Tibial artery (tissue), 4 donors: ENCODE data around the gene BICDL1.

Experiments
- DNase-seq, 2 donors: peaks; one replicate each; pipeline ENCODE4 v3.0.0-alpha.2; 2019
- H3K27ac ChIP-seq, 2 donors: fragments of 200-600 bp; sonication (generic) in 1 of 2; 1 replicate in 1 of 2; 2 replicates in 1 of 2; pipeline ENCODE4 v1.5.1; 2018 to 2019; ENCODE audit warnings: mild to moderate bottlenecking in 1 of 2
- H3K27me3 ChIP-seq, 2 donors: fragments of 200-600 bp; sonication (generic) in 1 of 2; one replicate each; pipeline versions ENCODE4 v1.5.1 to v1.6.0; 2016 to 2019
- H3K36me3 ChIP-seq, 3 donors: fragments of 200-600 bp; sonication (generic) in 2 of 3; one replicate each; pipeline ENCODE4 v1.5.1; 2016 to 2019; ENCODE audit warnings: mild to moderate bottlenecking in 2 of 3
- H3K4me1 ChIP-seq, 4 donors: fragments of 200-600 bp; sonication (generic) in 2 of 4; 1 replicate in 3 of 4; 2 replicates in 1 of 4; pipeline ENCODE4 v1.5.1; 2016 to 2019
- H3K4me3 ChIP-seq, 2 donors: fragments of 200-600 bp; sonication (generic) in 1 of 2; 1 replicate in 1 of 2; 2 replicates in 1 of 2; pipeline ENCODE4 v1.5.1; 2018 to 2019; ENCODE audit warnings: mild to moderate bottlenecking in 2 of 2
- H3K9me3 ChIP-seq, 3 donors: fragments of 200-600 bp; sonication (generic) in 1 of 3; one replicate each; pipeline ENCODE4 v1.5.1; 2016 to 2019
- intact Hi-C: fragments of 100-400 bp; cut with DNase I; formaldehyde crosslinking; loops from one replicate; pipeline ENCODE4 v1.15.0; 2023; ENCODE audit warnings: low total_unique reads
- TF ChIP-seq, protein P1 (sequence below), 2 experiments: fragments of 200-600 bp in 1 of 2; fragments of 450-650 bp in 1 of 2; IDR thresholded peaks; one replicate each; pipeline ENCODE4 v1.5.1; 2017 to 2019; ENCODE audit warnings: antibody characterized with exemption in 2 of 2, mild to moderate bottlenecking in 1 of 2, moderate library complexity in 1 of 2

BICDL1 gene

GRCh38 chr12:120131116-120131515 is 142.1 kb downstream of the BICDL1 start:
- no peaks in the 10 kb centered on the region for H3K27me3 ChIP-seq
- TF ChIP-seq, protein P1, sequence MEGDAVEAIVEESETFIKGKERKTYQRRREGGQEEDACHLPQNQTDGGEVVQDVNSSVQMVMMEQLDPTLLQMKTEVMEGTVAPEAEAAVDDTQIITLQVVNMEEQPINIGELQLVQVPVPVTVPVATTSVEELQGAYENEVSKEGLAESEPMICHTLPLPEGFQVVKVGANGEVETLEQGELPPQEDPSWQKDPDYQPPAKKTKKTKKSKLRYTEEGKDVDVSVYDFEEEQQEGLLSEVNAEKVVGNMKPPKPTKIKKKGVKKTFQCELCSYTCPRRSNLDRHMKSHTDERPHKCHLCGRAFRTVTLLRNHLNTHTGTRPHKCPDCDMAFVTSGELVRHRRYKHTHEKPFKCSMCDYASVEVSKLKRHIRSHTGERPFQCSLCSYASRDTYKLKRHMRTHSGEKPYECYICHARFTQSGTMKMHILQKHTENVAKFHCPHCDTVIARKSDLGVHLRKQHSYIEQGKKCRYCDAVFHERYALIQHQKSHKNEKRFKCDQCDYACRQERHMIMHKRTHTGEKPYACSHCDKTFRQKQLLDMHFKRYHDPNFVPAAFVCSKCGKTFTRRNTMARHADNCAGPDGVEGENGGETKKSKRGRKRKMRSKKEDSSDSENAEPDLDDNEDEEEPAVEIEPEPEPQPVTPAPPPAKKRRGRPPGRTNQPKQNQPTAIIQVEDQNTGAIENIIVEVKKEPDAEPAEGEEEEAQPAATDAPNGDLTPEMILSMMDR (IDR thresholded peaks at IDR 0.05): no peak
- intact Hi-C loops: no loop called here
- peaks cover 87 to 100% (median 96%) of the 10 kb centered on the region in 3 donors for H3K36me3 ChIP-seq
- DNase-seq: no peak
- no peaks in the 10 kb centered on the region for H3K4me1 ChIP-seq
- H3K4me3 ChIP-seq: no peak overlapping the region
- H3K9me3 ChIP-seq: no peaks in the 10 kb centered on the region
- no peak overlapping the region for H3K27ac ChIP-seq

- intact Hi-C loops: no loop called here
- H3K4me1 ChIP-seq: no peaks in the 10 kb centered on the region
- no peak overlapping the region for H3K4me3 ChIP-seq
- H3K27me3 ChIP-seq: no peaks in the 10 kb centered on the region
- no peak for DNase-seq
- TF ChIP-seq, protein P1 (IDR thresholded peaks at IDR 0.05): no peak
- no peaks in the 10 kb centered on the region for H3K9me3 ChIP-seq
- peaks cover 97 to 100% (median 100%) of the 10 kb centered on the region in 3 donors for H3K36me3 ChIP-seq
- H3K27ac ChIP-seq: no peak overlapping the region
Observed at GRCh38 chr12:120132054-120132836, 143.2 kb downstream of the BICDL1 start.

GRCh38 chr12:120132863-120133385 is 143.9 kb downstream of the BICDL1 start:
- Histone ChIP-seq H3K27me3 (no peaks in the 10 kb centered on the region), H3K36me3 (peaks cover 97 to 100% (median 100%) of the 10 kb centered on the region in 3 donors), H3K4me3 (no peak overlapping the region), H3K27ac (no peak overlapping the region), H3K9me3 (no peaks in the 10 kb centered on the region), H3K4me1 (no peaks in the 10 kb centered on the region)
- intact Hi-C loops: no loop called here
- DNase-seq: no peak
- TF ChIP-seq, protein P1 (IDR thresholded peaks at IDR 0.05): no peak

GRCh38 chr12:120134307-120134980 is 145.4 kb downstream of the BICDL1 start:
- peaks cover 97 to 100% (median 100%) of the 10 kb centered on the region in 3 donors for H3K36me3 ChIP-seq
- H3K27me3 ChIP-seq: no peaks in the 10 kb centered on the region
- H3K27ac ChIP-seq: no peak overlapping the region
- H3K9me3 ChIP-seq: no peaks in the 10 kb centered on the region
- intact Hi-C loops: no loop called here
- H3K4me1 ChIP-seq: no peaks in the 10 kb centered on the region
- H3K4me3 ChIP-seq: no peak overlapping the region
- DNase-seq: no peak
- TF ChIP-seq, protein P1 (IDR thresholded peaks at IDR 0.05): no peak

DNA sequence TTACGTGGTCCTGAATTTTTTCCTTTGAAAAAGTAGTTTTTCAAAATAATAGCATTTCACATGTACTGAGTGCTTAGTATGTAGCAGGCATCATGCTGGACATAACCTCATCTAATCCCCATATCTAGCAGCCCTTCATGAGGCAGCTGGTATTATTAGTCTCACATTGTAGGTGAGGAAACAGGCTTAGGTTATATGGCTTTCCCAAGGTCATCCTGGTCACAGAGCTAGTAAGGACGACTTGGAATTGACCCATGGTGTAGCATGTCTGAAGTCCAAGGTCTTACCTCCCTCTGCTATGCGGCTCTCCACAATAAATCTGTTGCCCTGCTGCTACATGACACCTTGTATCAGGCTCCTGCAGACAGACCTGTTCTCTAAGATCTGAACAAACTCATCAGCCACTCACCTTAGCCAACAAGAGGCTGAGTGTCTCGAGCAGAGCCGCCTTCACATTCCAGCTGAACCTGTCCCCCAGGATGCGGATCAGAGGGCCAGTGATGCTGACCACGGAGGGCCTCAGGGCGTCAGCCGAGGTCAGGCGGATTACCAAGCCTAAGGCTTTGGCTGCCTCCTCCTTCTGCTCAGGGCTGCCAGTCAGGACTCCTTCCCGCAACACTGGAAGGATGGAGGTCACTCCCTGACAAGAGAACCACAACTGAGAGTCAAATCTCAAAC is 147.2 kb downstream of the BICDL1 start:
- no peaks in the 10 kb centered on the region for H3K9me3 ChIP-seq
- H3K27me3 ChIP-seq: no peaks in the 10 kb centered on the region
- no peak overlapping the region for H3K4me3 ChIP-seq
- H3K36me3 ChIP-seq: peaks cover 94 to 100% (median 100%) of the 10 kb centered on the region in 3 donors
- TF ChIP-seq, protein P1 (IDR thresholded peaks at IDR 0.05): no peak
- intact Hi-C loops: no loop called here
- no peaks in the 10 kb centered on the region for H3K4me1 ChIP-seq
- DNase-seq: no peak
- no peak overlapping the region for H3K27ac ChIP-seq
